B cell (primary cell): Measurements from ENCODE around the gene BCL2L15.

Source experiments
- CTCF ChIP-seq: fragments of 200-600 bp; IDR thresholded peaks from one replicate; pipeline ENCODE4 v1.8.0; 2022; ENCODE audit warnings: antibody characterized with exemption, mild to moderate bottlenecking
- EZH2 ChIP-seq: IDR thresholded peaks from 2 replicates; pipeline ENCODE4 v1.6.1; 2012; ENCODE audit warnings: borderline replicate concordance, low read depth, mild to moderate bottlenecking, moderate library complexity, low read length; ENCODE audit not compliant: insufficient read depth, poor library complexity, severe bottlenecking

GRCh38 chr1:113893267-113893666 is 5.9 kb upstream of the BCL2L15 start:
- no peak for TF ChIP-seq CTCF
- TF ChIP-seq EZH2: no peak
